HG03159 (cell line): ENCODE measurements around the gene GRID1.

Experiments used
- ATAC-seq: cut with Tn5 transposase; IDR thresholded peaks from one replicate; pipeline ENCODE4 v1.9.1; 2021; ENCODE audit warnings: mild to moderate bottlenecking, moderate library complexity; ENCODE audit not compliant: unreplicated experiment

The GRID1 gene

DNA sequence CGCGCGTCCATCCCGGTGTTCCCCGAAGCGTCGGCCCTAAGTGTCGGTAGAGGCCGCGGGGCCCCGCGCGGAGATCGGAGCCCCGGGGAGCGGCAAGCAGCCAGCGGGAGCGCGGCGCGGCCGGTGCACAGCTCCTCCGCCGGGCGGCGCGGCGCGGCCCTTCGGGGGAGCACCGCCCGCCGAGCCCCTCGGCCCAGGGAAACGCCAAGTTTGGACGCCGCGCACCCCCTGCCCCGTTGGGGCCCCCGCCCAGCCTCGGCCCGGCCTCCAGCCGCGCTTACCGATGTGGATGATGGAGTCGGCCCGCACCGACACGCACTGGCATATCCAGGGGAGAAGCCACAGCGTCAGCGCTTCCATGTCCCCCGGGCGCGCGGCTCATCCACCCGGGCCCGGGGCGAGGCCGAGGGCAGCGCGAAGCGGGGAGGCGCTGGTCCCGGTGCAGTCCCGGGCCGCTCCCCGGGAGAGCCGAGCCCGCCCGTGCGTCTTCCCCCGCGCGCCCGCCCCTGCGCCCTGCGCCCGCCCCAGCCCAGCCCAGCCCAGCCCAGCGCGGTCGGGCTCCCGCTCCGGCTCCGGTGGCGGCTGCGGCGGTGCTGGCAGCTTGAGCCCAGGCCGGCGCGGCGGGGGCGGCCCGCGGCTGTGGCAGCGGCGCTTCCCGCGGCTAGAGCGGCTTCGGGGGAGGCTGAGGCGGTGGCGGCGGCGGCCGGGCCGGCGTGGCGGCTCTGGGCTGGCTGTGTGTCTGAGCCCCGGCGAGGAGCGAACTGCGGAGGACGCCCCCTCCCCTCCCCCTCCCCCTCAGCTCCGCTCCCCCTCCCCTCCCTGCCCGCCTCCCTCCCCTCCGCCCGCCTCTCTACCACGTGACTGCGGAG, at the start of gene GRID1:
Gene GRID1, minus strand, starts transcription at position 763 of the 869 bp plus-strand sequence.
- ATAC-seq, result no peak

DNA sequence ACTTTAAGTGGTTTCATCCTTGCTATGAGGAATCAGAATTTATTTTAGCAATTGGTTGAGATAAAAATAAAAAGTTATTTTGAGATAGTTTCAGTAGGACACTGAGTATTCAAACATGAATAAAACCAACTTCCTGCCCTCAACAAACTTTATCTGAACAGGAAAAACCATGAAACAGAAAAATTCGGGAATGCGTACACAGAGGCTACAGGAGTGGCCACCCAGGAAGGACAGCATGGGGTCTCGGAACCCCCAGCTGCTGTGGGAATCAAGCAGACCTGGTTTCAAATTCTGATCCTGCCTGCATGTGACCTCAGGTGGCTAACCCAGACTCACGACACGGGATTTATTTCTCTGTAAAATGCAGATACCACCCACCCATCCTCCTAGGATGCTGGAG, 49.0 kb upstream of the GRID1 start:
- no peak for ATAC-seq

DNA sequence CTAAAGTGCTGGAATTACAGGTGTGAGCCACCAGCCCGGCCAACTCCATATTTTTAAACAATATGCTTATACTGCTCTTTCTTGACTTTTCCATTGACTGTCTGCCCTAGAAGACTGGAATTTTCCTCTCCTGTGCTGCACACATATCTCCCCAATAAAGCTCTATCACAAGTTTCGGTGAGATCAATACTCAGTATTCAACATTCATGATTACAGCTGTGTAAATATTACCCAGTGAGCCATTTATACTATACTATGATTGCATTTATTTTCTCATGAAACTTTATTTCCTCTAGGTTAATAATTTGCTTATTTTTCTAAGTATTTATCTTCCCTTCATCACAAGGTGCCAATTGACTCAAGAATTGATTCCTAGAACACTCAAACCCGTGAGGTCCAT, 48.5 kb upstream of the GRID1 start:
- ATAC-seq, result no peak

DNA sequence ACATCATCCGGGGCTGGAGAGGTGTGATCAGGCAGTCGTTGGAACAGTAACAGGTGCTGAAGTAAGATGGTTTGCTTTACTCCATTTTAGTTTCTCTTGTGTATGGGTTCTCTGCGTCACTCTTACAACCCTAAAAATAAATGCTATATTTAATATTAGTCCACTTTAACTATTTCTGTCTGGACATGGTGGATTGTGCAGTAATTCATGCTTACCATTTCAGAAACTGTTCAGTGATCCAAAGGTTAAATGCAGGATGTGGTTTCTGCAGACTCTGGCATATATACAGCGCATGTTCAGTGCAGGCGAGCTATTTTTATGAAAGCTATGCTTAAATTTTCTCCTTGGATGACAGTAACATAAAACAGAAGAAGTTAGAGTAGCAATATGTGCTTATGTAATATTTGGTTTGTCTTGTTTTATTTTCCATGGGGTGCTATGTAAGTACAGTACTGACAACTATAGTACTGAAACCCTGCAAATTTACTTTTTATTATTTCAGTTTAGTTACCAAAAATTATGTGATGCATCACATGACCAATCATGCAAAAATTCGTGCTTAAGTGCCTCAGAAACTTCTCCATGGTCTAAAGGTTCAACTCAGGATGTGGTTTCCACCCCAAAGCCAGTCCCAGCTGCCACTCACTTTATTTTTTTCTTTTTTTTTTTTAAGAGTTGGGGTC, 46.6 kb upstream of the GRID1 start:
- peak; percentile 76 for ATAC-seq

DNA sequence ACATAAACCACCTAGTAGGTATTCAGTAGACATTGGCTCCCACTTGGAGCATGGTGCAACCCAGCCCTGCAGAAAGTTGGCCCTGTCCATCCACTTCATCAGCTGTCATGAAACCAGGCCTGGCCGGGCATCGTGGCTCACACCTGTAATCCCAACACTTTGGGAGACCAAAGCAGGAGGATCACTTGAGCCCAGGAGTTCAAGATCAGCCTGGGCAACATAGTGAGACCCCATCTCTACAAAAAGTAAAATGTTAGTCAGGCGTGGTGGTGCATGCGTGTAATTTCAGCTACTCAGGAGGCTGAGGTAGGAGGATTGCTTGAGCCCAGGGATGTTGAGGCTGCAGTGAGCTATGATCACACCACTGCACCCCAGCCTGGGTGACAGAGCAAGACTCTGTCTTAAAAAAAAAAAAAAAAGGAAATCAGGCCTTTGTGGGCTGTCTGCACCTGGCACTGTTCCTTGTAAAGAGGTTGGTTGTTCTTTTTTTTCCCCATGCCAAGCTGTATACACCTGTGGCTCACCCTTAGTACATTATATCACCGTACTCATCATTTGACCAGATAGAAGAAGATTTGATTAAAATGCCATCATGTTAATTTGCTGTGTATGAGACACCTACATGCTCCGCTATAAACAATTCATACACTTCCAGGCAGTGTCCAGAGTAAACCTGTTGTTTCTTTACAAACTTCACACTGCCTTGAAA, 45.4 kb upstream of the GRID1 start:
- ATAC-seq, result no peak

DNA sequence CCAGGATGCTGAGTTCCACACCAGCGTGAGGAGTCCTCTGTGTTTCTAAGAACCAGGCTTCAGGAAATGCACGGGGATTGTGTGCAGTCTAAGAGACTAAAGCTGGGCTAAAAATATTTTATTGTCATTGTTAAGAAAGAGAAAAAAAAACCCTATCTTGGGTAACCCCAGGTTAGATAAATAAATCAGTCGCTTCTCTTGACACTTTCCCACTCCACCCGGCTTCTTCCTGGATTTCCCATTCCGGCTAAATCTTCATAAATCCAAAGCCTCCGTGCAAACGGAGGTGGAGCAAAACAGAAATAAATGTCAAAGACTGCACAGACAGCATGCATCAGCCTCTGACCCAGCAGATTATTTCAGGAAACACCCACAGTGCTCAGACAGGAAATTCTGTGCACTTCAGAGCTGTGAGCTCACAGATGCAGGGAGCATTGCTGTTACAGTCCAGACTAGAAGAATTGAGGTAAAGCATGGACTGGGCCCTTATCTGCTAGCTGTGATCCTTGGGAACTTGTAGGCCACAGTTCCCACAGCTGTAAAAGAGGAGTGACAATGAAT, 44.8 kb upstream of the GRID1 start:
- ATAC-seq, result no peak

DNA sequence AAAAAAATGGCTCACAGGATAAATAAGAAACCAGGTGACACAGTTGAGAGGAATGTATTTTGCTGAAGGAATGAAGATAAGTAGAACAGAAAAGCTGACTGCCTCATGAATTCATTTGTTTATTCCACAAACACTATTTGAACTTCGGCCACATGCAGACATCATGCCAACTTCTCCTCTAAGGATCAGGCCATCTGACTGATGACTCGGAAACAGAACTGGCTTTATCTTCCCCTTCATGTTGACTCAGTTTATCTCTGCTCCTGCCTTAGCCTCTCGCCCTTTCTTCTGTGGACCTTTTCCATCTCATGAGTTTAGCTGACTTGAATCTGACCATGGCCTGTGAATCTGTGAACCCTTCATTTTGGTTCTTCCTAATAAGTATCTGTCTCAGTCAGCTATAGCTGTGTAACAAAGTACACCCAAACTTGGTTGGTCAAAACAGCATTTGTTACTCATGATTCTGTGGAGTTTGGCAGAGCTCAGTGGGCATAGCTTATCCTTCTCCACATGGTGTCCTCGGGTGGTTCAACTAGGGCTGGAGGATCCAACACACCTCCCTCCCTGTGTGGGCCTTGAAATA, 44.0 kb upstream of the GRID1 start:
- ATAC-seq, result no peak

DNA sequence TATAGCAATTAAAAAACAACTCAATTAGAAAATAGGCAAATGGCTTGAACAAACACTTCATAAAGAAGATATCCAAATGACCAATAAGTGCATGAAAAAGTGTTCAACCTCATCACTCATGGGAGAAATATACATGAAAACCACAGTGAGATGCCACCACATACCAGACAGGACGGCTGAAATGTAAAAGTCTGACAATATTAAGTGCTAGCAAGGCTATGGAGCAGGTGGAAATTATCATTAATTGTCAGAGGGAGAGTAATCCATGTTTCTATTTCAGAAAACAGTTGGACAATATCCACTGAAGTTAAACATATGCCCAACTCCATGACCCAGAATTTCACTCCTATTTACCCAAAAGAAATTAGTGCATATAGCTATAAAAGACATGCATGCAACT, 42.6 kb upstream of the GRID1 start:
- ATAC-seq, result no peak

DNA sequence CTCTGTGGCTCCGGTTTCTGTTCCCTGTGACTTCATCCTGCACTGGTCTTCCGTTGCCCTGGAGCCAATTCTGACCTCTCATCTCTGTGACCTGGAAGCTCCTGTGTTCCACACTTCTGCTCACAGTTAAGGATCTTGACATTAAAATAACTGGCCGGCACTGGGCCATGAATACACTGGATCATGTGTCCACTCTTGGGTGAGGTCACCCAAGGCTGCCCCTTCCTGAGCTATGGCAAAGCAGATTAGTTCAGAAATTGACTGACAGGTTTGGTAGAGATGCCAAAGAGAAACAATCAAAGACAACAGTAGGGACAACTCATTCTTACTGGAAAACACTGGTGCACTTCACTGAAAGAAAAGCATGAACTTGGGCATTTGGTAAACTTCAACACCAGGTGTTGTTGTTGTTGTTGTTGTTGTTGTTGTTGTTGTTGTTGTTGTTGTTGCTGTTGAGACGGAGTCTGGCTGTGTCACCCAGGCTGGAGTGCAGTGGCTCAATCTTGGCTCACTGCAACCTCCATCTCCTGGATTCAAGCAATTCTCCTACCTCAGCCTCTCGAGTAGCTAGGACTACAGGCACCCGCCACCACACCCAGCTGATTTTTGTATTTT, 36.7 kb upstream of the GRID1 start:
- ATAC-seq, result no peak

DNA sequence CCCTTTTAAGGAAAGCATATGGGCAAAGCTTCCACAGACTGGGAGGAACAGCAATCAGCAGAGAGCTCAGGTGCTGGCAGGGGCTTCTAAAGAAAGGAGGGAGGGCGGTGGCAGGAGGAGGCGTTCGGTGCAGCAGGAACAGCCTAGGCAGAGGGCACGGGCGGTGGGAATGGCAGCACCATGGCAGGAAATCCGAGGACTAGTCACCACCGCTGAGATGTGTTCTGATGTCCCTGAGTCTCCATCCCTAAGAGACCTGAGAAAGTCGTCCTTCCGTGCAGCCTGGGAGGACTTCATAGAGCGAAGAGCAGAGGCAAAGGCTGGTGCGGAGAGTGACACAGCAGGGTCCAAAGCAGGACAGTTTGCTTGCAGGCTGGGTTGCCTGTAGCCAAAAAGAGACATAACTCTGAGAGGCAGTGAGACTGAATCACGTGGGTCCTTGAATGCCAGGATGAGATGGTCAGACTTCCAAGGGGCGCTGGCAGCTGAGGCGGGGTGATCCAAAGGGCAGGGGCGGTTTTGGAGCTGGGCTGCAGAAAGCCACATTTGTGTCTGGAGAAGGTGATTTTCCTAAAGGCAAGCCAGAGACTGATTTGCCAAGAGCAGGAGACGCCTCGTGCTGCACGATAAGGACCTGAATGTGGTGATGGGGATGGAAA, 35.8 kb upstream of the GRID1 start:
- no peak for ATAC-seq

DNA sequence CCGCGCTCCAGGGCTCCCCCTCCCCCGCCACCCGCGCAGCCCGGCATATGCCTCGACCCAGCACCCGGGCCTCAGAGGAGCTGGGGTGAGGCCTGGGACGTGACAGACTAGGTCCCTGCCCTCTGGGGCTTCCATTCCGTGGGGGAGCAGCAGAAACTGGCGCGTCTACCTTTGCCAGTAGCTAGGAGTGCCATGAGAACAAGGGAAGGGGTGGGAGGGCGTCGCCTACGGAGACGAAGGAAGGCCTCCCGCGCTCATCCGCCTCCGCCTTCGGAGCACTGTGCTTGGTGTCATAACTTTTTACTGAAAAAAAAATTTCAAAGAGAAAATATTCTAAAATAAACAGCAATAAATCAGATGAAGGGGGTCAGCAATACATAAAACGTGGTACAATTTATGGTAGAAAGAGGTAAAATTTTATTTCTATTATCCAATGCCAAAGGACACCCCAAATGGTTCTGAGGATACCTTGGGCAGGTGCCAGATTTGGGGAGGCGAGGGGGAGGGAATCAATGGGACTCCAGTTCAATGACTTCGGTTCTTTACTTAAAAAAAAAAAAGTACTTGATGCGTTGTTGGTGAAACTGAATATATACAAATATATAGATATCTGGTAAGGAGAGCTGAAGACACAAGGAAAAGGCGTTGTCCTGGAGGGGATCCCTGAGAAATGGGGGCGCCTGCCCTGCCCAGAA, 35.1 kb upstream of the GRID1 start:
- no peak for ATAC-seq

DNA sequence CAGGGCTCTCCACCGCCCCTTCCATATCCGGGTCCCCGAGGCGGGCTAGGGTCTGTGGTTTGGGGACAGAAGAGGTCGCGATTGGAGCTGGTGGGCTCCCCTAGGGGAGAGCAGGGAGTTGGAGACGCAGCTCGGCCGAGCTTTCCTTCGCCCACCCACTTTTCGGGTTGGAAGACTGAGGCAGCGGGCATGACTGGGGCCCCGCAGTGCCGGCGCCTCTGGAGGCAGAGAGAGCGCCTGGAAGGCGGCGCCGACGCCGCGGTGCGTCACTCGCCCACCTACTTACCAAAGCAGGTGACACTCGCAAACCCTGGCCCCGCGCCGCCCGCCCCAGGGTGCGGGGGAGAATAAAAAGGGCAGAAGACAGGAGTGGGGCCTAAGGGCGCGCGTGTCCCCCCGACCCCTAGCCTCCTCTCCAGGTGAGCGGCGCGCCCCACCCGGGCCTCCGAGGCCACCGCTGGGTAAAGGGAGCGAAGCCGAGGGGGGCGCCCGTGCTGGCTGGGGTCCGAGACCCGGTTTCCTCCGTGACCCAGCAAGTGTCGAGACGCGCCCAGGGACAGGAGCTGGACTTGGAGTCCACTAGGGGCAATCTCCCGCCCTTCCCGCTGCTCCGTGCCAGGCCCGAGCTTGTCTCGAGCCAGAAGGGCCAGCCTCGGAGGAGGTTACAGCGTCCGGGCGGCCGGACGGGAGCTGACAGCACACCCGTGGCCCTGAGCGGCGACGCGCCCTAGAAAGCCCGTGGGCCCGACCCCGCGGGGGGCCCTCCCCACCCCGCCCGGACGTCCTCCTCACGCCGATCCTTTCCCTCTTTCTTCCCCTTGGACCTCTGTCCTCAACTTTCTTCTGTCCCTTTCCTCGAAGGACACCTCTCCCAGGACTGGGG, 34.4 kb upstream of the GRID1 start:
- peak; percentile 38 for ATAC-seq

DNA sequence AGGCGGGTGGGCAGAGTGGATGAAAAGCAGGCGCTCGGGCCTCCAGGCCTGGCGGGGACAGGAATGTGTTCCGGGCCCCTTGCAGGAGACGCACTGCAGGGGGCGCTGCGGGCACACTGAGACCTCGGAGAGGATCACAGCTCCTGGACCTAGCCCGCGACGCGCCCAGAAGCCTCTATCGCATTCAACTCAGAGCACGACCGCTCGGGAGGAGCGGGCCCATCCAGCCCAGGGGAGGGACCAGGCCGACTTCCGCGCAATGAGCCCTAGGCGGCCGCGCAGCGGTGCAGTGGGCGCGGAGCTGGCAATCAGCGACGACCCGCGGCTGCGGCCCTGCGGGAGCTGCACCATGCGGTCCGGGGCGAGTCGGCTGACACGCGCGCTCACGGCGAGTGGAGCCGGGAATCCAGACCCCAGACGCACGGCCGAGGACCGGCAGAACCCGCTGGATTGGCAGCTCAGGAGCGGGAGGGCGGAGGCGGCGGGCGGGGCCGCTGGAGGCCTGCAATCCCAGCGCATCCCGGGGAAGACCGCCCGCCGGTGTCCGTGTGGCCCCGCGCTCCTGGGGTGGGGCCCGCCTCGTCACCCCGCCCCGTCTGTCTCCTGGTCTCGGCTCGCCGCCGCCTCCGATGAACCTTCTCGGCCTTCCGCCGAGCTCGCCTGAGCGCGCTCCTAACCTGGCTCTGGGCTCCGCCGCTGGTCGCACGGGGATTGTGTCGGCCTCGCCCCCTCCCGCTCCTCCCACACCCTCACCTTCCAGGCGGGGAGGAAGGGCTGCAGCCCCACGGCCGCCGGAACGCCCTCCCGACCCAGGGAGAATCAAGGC, 33.5 kb upstream of the GRID1 start:
- ATAC-seq, result peak; percentile 94

DNA sequence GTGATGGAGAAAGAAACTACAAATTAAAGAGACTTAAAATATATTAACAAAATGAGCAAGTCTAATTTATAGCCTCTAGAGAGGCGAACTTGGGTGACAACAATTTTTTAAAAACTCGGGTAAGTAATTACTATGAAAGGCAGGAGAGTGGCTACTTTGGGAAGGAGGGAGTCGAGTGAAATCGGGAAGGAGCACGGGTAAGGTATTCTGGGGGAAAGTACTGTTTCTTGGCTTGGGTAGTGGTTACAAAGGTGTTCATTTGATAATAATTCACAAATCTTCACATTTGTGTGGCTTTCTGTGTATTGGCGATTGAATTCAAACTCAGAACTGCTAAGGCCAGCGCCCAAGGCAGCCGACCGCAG, 32.9 kb upstream of the GRID1 start:
- no peak for ATAC-seq

DNA sequence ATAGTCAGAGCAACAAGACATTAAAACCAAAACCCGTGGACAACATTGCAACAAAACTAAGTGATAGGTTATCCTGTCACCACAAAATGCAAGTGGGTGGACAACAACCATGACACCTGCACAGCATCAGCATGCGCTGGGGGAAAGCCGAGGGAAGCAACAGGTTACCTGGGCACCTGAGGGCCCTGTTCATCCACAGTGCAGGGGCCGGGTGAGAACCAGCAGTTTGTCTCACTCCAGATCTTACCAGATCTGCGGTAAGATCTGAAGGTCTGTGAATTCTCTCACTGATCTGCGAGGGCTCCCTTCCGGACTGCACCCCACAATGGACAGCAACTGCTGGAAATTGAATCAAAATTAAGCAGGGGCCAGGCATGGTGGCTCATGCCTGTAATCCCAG, 30.5 kb upstream of the GRID1 start:
- ATAC-seq, result no peak

DNA sequence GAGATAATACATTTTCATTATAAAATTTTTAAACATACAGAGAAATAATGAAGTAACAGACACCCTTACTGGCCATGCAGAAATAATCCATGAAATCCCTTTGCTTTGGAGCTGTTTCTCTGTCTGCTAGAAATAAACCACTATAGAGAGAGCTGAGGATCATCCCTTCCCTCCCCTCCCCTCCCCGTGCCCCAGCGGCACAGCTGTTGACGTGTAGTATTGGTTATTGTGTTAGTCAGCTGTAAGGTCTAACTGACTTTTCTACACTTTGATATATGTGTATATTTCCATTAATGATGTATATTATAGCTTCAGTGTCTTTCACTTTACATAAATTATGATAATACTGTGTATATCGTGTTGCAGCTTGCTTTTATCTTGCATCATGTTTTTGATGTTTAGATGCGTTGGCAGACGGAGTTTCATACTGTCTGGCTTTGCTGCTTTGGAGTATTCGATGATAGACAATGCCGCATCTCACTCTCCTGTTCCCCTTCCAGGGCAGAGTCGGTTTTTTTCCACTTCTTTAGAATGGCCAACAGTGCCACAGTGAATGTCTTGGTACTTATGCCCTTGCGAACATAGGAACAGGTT, 27.4 kb upstream of the GRID1 start:
- ATAC-seq, result no peak

DNA sequence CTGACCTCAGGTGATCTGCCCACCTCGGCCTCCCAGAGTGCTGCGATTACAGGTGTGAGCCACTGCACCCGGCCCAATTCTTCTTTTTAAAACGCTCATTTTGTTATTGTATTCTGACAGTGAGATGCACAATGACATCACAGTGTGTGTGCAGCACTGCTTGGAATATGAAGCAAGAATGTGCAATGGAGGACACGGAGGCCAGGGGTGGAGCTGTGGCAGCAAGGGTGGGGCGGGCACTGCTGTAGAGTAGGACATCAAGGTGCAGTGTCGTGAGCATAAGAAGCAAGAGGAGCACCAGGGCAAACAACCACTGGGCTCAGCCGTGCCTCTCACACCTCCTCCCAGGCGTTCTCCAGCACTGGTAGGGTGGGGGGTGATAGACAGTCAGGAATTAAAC, 26.8 kb upstream of the GRID1 start:
- ATAC-seq, result no peak
